Measurements from ENCODE around the gene DOCK8. TPM values are rescaled to one million over a fixed set of nuclear protein-coding genes. Genes with fewer than 3 reads are reported as not detected.

Gene DOCK8
- polyA plus RNA-seq, 2 of the 4 experiments (the other 2 are of a cell fraction) = 0.27 to 0.68 TPM

DNA sequence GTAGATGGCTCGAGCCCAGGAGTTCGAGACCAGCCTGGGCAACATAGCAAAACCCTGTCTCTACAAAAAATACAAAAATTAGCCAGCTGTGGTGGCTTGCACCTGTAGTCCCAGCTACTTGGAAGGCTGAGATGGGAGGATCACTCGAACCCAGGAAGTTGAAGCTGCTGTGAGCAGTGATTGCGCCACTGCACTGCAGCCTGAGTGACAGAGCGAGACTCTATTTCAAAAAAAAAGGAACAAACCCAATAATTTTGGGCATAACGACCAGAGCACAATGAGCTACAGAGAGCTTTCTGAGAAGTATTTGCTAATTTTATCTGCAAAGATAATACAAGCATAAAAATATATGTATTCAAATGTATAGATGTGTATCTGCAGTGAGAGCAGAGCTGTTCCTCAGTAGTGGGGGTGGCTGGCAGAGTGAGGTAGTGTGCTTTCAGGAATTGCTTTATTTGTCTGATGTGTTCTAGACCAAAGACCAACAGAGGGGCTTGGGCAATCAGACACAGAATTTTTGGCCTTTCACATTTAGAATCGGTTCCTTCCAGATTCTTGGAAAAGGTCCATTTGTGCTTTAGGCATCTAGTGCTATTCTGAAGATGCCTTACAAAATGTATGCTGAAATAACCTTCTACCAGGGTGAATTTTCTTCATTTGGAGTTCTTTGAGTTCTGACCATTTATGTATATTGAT, 5.2 kb downstream of the DOCK8 start:
- no peaks in the 10 kb centered on the region for H3K4me1 ChIP-seq
- ChIA-PET CTCF (no interaction called here), POLR2A (no interaction called here)
- 35% methylated on average over 7 of the region's 7 CpGs for whole genome bisulfite sequencing (ENCODE audit: missing lambda C conversion rate)
- H3K4me3 ChIP-seq = no peak overlapping the region
- FAIRE-seq (no peak), DNase-seq (ENCODE audit: low read depth in 1 of 2, low spot score in 1 of 2) (no peak), ATAC-seq (no peak)
- TF ChIP-seq MAFK (IDR thresholded peaks at IDR 0.05; ENCODE audit: partially characterized antibody) (no peak), TFCP2L1 (CRISPR knock-in tag; IDR thresholded peaks at IDR 0.05) (no peak), CHD2 (IDR thresholded peaks at IDR 0.05; ENCODE audit: low read length, partially characterized antibody) (no peak), KDM5A (IDR thresholded peaks at IDR 0.05) (no peak), CEBPB (IDR thresholded peaks at IDR 0.05) (no peak), JUN (IDR thresholded peaks at IDR 0.05) (no peak)
- no peak overlapping the region for H3K4me2 ChIP-seq
- H3K27ac ChIP-seq = no peak overlapping the region
- no peaks in the 10 kb centered on the region for H3K9me3 ChIP-seq

DNA sequence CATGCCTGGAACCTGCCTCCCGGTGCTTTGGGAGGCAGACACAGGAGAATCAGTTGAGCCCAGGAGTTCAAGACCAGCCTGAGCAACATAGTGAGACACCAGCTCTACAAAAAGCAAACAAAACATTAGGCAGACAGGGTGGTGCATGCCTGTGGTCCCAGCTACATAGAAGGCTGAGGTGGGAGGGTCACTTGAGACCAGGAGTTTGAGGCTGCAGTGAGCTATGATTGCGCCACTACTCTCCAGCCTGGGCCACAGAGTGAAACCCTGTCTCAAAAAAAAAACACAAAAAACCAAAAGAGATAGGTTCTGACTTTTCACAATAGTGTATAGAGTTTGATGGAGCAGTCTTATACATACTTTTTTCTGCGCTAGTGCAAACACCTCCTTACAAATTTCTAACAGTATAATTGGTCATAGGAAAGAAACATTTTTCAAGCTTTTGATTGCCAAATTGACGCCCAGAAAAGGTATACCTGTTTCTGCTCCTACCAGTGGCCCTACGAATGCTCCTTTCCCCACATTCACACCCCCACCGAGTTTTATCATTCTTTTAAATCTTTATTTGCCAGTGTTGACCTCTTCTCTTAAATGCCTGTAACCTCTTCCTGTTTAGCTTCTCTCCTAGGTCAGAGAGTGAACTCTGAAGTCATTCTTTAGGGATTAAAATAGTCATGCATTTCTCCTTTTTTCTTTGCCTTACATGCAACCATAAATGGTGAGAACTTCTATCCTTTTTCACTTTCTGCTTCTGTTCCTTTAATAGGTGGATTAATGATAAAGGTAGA, 7.5 kb downstream of the DOCK8 start:
- ATAC-seq (no peak), FAIRE-seq (no peak), DNase-seq (ENCODE audit: low read depth in 1 of 2, low spot score in 1 of 2) (no peak)
- no peaks in the 10 kb centered on the region for H3K4me1 ChIP-seq
- POLR2A ChIA-PET = no interaction called here
- TF ChIP-seq JUNB (IDR thresholded peaks at IDR 0.05) = no peak
- TF ChIP-seq, protein P1, sequence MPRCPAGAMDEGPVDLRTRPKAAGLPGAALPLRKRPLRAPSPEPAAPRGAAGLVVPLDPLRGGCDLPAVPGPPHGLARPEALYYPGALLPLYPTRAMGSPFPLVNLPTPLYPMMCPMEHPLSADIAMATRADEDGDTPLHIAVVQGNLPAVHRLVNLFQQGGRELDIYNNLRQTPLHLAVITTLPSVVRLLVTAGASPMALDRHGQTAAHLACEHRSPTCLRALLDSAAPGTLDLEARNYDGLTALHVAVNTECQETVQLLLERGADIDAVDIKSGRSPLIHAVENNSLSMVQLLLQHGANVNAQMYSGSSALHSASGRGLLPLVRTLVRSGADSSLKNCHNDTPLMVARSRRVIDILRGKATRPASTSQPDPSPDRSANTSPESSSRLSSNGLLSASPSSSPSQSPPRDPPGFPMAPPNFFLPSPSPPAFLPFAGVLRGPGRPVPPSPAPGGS (IDR thresholded peaks at IDR 0.05) = no peak
- no peak for TF ChIP-seq CHD4 (IDR thresholded peaks at IDR 0.05; ENCODE audit: borderline replicate concordance)
- TF ChIP-seq RARB (CRISPR knock-in tag; IDR thresholded peaks at IDR 0.05) = no peak
- TF ChIP-seq KDM5A (IDR thresholded peaks at IDR 0.05) = no peak
- TF ChIP-seq ZNF302 (CRISPR knock-in tag; IDR thresholded peaks at IDR 0.05) = no peak
- no peak for TF ChIP-seq NPAS2 (CRISPR knock-in tag; IDR thresholded peaks at IDR 0.05; ENCODE audit: borderline replicate concordance)
- no peak for TF ChIP-seq EHF (CRISPR knock-in tag; IDR thresholded peaks at IDR 0.05)
- no peak for TF ChIP-seq ESRRA (IDR thresholded peaks at IDR 0.05; ENCODE audit: borderline replicate concordance, low read length)
- CTCF ChIA-PET = interaction anchor here (0.6 to 1.3 kb wide), 2 partner anchors 7 to 427 kb away, joined by 3 to 4 read pairs; partner anchors contain the start of gene DOCK8
- WGBS (ENCODE audit: missing lambda C conversion rate) = 33% methylated on average over 6 of the region's 6 CpGs
- H3K27ac ChIP-seq = no peak overlapping the region
- no peak overlapping the region for H3K4me2 ChIP-seq
- H3K4me3 ChIP-seq = no peak overlapping the region
- no peaks in the 10 kb centered on the region for H3K9me3 ChIP-seq

DNA sequence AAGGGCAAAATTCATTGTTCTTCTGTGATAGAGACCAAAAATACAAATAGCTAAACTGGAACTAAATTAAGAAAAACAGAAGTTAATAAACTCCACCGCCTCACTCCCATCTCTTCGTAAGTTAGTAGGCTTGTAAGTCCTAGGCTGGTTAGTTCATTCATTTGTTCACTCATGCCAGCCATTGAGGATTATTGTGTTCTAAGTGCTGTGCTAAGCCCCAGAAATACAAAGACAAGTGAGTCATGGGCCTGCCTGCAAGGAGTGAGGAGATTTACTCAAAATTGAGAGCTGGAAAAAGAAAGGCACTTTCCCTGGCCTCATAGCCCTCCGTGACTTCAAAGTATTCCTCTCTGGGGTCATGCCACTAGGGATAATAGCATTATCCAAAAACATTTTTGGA, 8.5 kb downstream of the DOCK8 start:
- no peak for FAIRE-seq
- TF ChIP-seq TFCP2L1 (CRISPR knock-in tag; IDR thresholded peaks at IDR 0.05) = no peak
- no peak for TF ChIP-seq SREBF2 (IDR thresholded peaks at IDR 0.05)
- no peak for TF ChIP-seq RARB (CRISPR knock-in tag; IDR thresholded peaks at IDR 0.05)
- no peak for TF ChIP-seq ZNF302 (CRISPR knock-in tag; IDR thresholded peaks at IDR 0.05)
- no peak for TF ChIP-seq RNF2 (IDR thresholded peaks at IDR 0.05; ENCODE audit: borderline replicate concordance, low read depth)
- TF ChIP-seq JUNB (IDR thresholded peaks at IDR 0.05) = no peak
- 74% methylated on average over 3 of the region's 3 CpGs for WGBS (ENCODE audit: missing lambda C conversion rate)
- Histone ChIP-seq H3K27ac (no peak overlapping the region), H3K4me2 (no peak overlapping the region), H3K4me1 (no peaks in the 10 kb centered on the region), H3K9me3 (no peaks in the 10 kb centered on the region), H3K4me3 (no peak overlapping the region)
- ChIA-PET CTCF (interaction anchor here (0.6 to 1.3 kb wide), 2 partner anchors 8 to 12 kb away, joined by 3 to 4 read pairs; partner anchors contain the start of gene DOCK8), POLR2A (no interaction called here)
- DNase-seq (ENCODE audit: low read depth in 1 of 2, low spot score in 1 of 2) = no peak
- ATAC-seq = no peak

DNA sequence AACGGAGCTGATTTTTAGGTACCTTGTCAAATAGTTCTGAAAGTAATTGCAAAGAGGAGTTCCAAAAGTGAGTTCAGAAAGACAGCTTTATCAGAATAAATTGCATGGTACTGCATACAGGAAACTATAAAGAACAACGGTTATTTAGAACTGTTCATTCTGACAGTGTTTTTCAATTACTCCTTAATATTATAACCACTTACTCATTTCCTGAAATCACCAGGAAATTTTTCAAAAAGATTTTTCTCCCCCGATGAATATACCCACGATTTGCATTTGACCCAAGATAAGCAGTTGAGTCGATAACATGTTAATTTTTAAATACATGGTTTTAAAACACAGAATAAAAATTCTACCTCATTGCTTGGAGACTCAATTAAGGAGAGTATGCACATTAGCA, 9.4 kb downstream of the DOCK8 start:
- no peak for DNase-seq (ENCODE audit: low read depth in 1 of 2, low spot score in 1 of 2)
- Histone ChIP-seq H3K4me2 (no peak overlapping the region), H3K9me3 (no peaks in the 10 kb centered on the region), H3K27ac (no peak overlapping the region), H3K4me1 (no peaks in the 10 kb centered on the region), H3K4me3 (no peak overlapping the region)
- ChIA-PET CTCF (no interaction called here), POLR2A (no interaction called here)
- no peak for ATAC-seq
- WGBS (ENCODE audit: missing lambda C conversion rate) = 48% methylated on average over 5 of the region's 5 CpGs
- FAIRE-seq = no peak
- TF ChIP-seq JUNB (IDR thresholded peaks at IDR 0.05) (no peak), POLR2A (IDR thresholded peaks at IDR 0.05; ENCODE audit: low read length) (no peak), CHD2 (IDR thresholded peaks at IDR 0.05; ENCODE audit: low read length, partially characterized antibody) (no peak), HOXA7 (CRISPR knock-in tag; IDR thresholded peaks at IDR 0.05) (no peak), CBX8 (IDR thresholded peaks at IDR 0.05) (no peak), FOSB (CRISPR knock-in tag; IDR thresholded peaks at IDR 0.05) (no peak), NPAS2 (CRISPR knock-in tag; IDR thresholded peaks at IDR 0.05; ENCODE audit: borderline replicate concordance) (no peak), HDAC2 (IDR thresholded peaks at IDR 0.05) (no peak), EHF (CRISPR knock-in tag; IDR thresholded peaks at IDR 0.05) (no peak), NFE2L2 (conservative IDR thresholded peaks at IDR 0.05; ENCODE audit: low read length) (no peak)
- TF ChIP-seq, protein P1 (IDR thresholded peaks at IDR 0.05) = no peak
- TF ChIP-seq, protein P2, sequence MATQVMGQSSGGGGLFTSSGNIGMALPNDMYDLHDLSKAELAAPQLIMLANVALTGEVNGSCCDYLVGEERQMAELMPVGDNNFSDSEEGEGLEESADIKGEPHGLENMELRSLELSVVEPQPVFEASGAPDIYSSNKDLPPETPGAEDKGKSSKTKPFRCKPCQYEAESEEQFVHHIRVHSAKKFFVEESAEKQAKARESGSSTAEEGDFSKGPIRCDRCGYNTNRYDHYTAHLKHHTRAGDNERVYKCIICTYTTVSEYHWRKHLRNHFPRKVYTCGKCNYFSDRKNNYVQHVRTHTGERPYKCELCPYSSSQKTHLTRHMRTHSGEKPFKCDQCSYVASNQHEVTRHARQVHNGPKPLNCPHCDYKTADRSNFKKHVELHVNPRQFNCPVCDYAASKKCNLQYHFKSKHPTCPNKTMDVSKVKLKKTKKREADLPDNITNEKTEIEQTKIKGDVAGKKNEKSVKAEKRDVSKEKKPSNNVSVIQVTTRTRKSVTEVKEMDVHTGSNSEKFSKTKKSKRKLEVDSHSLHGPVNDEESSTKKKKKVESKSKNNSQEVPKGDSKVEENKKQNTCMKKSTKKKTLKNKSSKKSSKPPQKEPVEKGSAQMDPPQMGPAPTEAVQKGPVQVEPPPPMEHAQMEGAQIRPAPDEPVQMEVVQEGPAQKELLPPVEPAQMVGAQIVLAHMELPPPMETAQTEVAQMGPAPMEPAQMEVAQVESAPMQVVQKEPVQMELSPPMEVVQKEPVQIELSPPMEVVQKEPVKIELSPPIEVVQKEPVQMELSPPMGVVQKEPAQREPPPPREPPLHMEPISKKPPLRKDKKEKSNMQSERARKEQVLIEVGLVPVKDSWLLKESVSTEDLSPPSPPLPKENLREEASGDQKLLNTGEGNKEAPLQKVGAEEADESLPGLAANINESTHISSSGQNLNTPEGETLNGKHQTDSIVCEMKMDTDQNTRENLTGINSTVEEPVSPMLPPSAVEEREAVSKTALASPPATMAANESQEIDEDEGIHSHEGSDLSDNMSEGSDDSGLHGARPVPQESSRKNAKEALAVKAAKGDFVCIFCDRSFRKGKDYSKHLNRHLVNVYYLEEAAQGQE (IDR thresholded peaks at IDR 0.05) = no peak
